Measurements from ENCODE around the gene ZNFX1. TPM values are rescaled to one million over a fixed set of nuclear protein-coding genes. Genes with fewer than 3 reads are reported as not detected.

ZNFX1 gene
- polyA plus RNA-seq, 1 experiment, result 11.2 TPM

- ChIA-PET CTCF (no interaction called here), POLR2A (no interaction called here)
- no peak for TF ChIP-seq CTCF (IDR thresholded peaks at IDR 0.05; ENCODE audit: insufficient read depth, low read depth, low read length)
- peaks cover 40% of the 10 kb centered on the region for H3K36me3 ChIP-seq (ENCODE audit: control insufficient read depth, insufficient read depth, low read length)
- no peaks in the 10 kb centered on the region for H3K27me3 ChIP-seq (ENCODE audit: control insufficient read depth, insufficient read depth, low read length)
- DNase-seq (ENCODE audit: low read depth), result no peak
- peak overlapping the region; percentile 91 for H3K4me3 ChIP-seq (ENCODE audit: low read depth, low read length)
Observed at GRCh38 chr20:49278818-49279676, 1.2 kb upstream of the ZNFX1 start.

GRCh38 chr20:49277786-49278035, 146 bp downstream of the ZNFX1 start:
- H3K4me3 ChIP-seq (ENCODE audit: low read depth, low read length), result peak overlapping the region; percentile 91
- CTCF ChIA-PET, result no interaction called here
- H3K36me3 ChIP-seq (ENCODE audit: control insufficient read depth, insufficient read depth, low read length), result peaks cover 28% of the 10 kb centered on the region
- POLR2A ChIA-PET, result interaction anchor here (0.5 to 0.7 kb wide), 2 partner anchors 8 to 11 kb away, joined by 3 to 5 read pairs; no protein-coding TSS in a partner anchor
- H3K27me3 ChIP-seq (ENCODE audit: control insufficient read depth, insufficient read depth, low read length), result no peaks in the 10 kb centered on the region
- no peak for DNase-seq (ENCODE audit: low read depth)
- no peak for TF ChIP-seq CTCF (IDR thresholded peaks at IDR 0.05; ENCODE audit: insufficient read depth, low read depth, low read length)

- TF ChIP-seq CTCF (IDR thresholded peaks at IDR 0.05; ENCODE audit: insufficient read depth, low read depth, low read length), result no peak
- POLR2A ChIA-PET, result interaction anchor here (0.5 to 0.7 kb wide), 2 partner anchors 8 to 11 kb away, joined by 3 to 5 read pairs; no protein-coding TSS in a partner anchor
- Histone ChIP-seq H3K36me3 (ENCODE audit: control insufficient read depth, insufficient read depth, low read length) (peaks cover 23% of the 10 kb centered on the region), H3K27me3 (ENCODE audit: control insufficient read depth, insufficient read depth, low read length) (no peaks in the 10 kb centered on the region), H3K4me3 (ENCODE audit: low read depth, low read length) (peak overlapping the region; percentile 91)
- CTCF ChIA-PET, result interaction anchor here (1.0 kb wide), 1 partner anchor 60 kb away, joined by 3 read pairs; no protein-coding TSS in a partner anchor
- DNase-seq (ENCODE audit: low read depth), result no peak
Observed at GRCh38 chr20:49276961-49277785, 684 bp downstream of the ZNFX1 start.

- TF ChIP-seq CTCF (IDR thresholded peaks at IDR 0.05; ENCODE audit: insufficient read depth, low read depth, low read length), result no peak
- H3K27me3 ChIP-seq (ENCODE audit: control insufficient read depth, insufficient read depth, low read length), result no peaks in the 10 kb centered on the region
- CTCF ChIA-PET, result interaction anchor here (0.7 to 1.0 kb wide), 2 partner anchors 44 to 59 kb away, joined by 3 read pairs; no protein-coding TSS in a partner anchor
- POLR2A ChIA-PET, result no interaction called here
- DNase-seq (ENCODE audit: low read depth), result no peak
- H3K4me3 ChIP-seq (ENCODE audit: low read depth, low read length), result peak overlapping the region; percentile 91
- peaks cover 18% of the 10 kb centered on the region for H3K36me3 ChIP-seq (ENCODE audit: control insufficient read depth, insufficient read depth, low read length)
Observed at GRCh38 chr20:49276161-49276960, 1.5 kb downstream of the ZNFX1 start.
